Body of pancreas (tissue), 4 donors: ENCODE results near the gene CAMTA1. TPM values are rescaled to one million over a fixed set of nuclear protein-coding genes. Genes with fewer than 3 reads are reported as not detected.

Source experiments
- ATAC-seq: fragments of 150-250 bp; one replicate; pipeline ENCODE4 v1.9.1; 2016
- DNase-seq, 4 donors: peaks; one replicate each; pipeline ENCODE4 v3.0.0-alpha.2; 2019
- H3K27ac ChIP-seq, 4 donors: fragments of 200-600 bp; sonication (generic); 1 replicate in 3 of 4; 2 replicates in 1 of 4; pipeline versions ENCODE4 v1.5.1 to v1.6.1; 2016 to 2019; ENCODE audit warnings: mild to moderate bottlenecking in 1 of 4, mixed read lengths in 1 of 4, moderate library complexity in 1 of 4
- H3K27me3 ChIP-seq, 2 donors: fragments of 200-600 bp; sonication (generic); one replicate each; pipeline ENCODE4 v1.6.0; 2016; ENCODE audit warnings: mild to moderate bottlenecking in 1 of 2
- H3K36me3 ChIP-seq, 2 donors: fragments of 200-600 bp; sonication (generic); replicated peaks in 1 of 2; 2 replicates each; pipeline ENCODE4 v1.5.1; 2016; ENCODE audit warnings: low read depth in 2 of 2; ENCODE audit not compliant: insufficient read depth in 1 of 2
- H3K4me1 ChIP-seq: fragments of 200-600 bp; sonication (generic); one replicate; pipeline ENCODE4 v1.6.0; 2016
- H3K4me3 ChIP-seq, 2 donors: fragments of 200-600 bp; sonication (generic); 1 replicate in 1 of 2; 2 replicates in 1 of 2; pipeline ENCODE4 v1.5.1; 2016 to 2019
- H3K9me3 ChIP-seq, 3 donors: fragments of 200-600 bp; sonication (generic); 1 replicate in 2 of 3; 2 replicates in 1 of 3; pipeline ENCODE4 v1.5.1; 2016
- POLR2A ChIP-seq, 3 donors: fragments of 450-650 bp; IDR thresholded peaks; one replicate each; pipeline ENCODE4 v1.6.1; 2016; ENCODE audit warnings: antibody characterized with exemption in 3 of 3, mild to moderate bottlenecking in 2 of 3
- WGBS, 2 donors: methylation state at CpG; one replicate each; pipeline ENCODE4 v1.1.5; 2017; 5-methylcytosine and 5-hydroxymethylcytosine counted together
- intact Hi-C: fragments of 100-400 bp; cut with DNase I; formaldehyde crosslinking; loops from one replicate; pipeline ENCODE4 v1.15.1; 2023
- total RNA-seq, 2 donors: library from RNA; depleted of rRNA; stranded (reverse); fragments of >200 nt; gene quantifications; one replicate each; pipeline ENCODE4 v1.1.0, GENCODE V29; 2016
- TF ChIP-seq, protein P1 (sequence below), 7 experiments: fragments of 450-650 bp in 4 of 7; fragments of 200-600 bp in 3 of 7; sonication (generic) in 3 of 7; IDR thresholded peaks; one replicate each; pipeline ENCODE4 v1.5.1; 2016 to 2019; ENCODE audit warnings: antibody characterized with exemption in 7 of 7

The CAMTA1 gene
- total RNA-seq, 2 donors from 2014 or later: 36.3 to 59.7 TPM

DNA sequence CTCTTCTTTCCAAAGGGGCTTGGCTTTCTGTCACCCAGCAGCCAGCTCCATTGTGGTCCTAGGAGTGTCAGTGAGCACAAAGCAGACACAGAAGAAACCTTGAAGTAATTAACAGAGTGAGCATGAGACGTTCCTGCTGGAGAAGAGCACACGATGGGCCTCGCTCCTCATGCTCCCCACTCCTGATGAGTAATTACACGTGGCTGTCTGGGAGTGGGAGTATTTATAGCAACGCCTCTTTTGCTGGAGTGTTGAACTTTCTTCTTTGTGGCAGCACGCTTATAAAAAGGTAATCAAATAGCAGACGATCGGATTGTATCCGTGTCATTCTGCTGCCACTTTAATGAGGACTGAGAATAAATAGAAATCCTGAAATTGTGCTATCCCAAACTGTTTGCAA is 185.8 kb downstream of the CAMTA1 start:
- no peaks in the 10 kb centered on the region for H3K9me3 ChIP-seq
- no peak for TF ChIP-seq POLR2A (IDR thresholded peaks at IDR 0.05)
- TF ChIP-seq, protein P1, sequence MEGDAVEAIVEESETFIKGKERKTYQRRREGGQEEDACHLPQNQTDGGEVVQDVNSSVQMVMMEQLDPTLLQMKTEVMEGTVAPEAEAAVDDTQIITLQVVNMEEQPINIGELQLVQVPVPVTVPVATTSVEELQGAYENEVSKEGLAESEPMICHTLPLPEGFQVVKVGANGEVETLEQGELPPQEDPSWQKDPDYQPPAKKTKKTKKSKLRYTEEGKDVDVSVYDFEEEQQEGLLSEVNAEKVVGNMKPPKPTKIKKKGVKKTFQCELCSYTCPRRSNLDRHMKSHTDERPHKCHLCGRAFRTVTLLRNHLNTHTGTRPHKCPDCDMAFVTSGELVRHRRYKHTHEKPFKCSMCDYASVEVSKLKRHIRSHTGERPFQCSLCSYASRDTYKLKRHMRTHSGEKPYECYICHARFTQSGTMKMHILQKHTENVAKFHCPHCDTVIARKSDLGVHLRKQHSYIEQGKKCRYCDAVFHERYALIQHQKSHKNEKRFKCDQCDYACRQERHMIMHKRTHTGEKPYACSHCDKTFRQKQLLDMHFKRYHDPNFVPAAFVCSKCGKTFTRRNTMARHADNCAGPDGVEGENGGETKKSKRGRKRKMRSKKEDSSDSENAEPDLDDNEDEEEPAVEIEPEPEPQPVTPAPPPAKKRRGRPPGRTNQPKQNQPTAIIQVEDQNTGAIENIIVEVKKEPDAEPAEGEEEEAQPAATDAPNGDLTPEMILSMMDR (IDR thresholded peaks at IDR 0.05): no peak
- H3K4me1 ChIP-seq: no peaks in the 10 kb centered on the region
- H3K27ac ChIP-seq: no peak overlapping the region
- DNase-seq (no peak), ATAC-seq (no peak)
- no peak overlapping the region for H3K4me3 ChIP-seq
- no peaks in the 10 kb centered on the region for H3K36me3 ChIP-seq
- 75 to 82% methylated on average over 9 of the region's 9 CpGs for WGBS, 2 donors
- no peaks in the 10 kb centered on the region for H3K27me3 ChIP-seq
- intact Hi-C loops: no loop called here

DNA sequence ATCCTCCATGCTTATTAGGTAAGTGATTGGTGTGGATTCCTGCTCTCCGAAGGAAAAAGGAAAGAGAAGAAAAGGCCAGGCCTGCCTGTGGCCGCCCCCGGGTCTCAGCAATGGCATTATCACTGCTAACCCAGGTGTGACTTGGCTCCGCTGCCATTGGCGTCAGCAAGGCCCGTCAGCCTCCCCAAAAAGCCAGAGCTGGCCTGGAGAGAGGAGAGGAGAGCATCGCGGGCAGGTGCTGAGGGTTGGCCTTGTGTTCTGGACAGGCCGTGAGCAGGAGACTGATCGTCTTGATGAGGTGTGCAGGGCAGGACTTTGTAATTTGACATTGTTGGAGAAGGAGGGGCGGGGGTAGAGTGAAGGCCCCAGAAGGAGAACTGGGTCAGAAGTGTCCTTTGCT is 186.4 kb downstream of the CAMTA1 start:
- H3K9me3 ChIP-seq: no peaks in the 10 kb centered on the region
- no peaks in the 10 kb centered on the region for H3K27me3 ChIP-seq
- no peak for ATAC-seq
- no peak overlapping the region for H3K4me3 ChIP-seq
- H3K27ac ChIP-seq: no peak overlapping the region
- no peaks in the 10 kb centered on the region for H3K4me1 ChIP-seq
- no peak for TF ChIP-seq POLR2A (IDR thresholded peaks at IDR 0.05)
- TF ChIP-seq, protein P1 (IDR thresholded peaks at IDR 0.05): no peak
- intact Hi-C loops: no loop called here
- WGBS, 2 donors: 80 to 87% methylated on average over 11 of the region's 11 CpGs
- no peak for DNase-seq
- H3K36me3 ChIP-seq: no peaks in the 10 kb centered on the region

DNA sequence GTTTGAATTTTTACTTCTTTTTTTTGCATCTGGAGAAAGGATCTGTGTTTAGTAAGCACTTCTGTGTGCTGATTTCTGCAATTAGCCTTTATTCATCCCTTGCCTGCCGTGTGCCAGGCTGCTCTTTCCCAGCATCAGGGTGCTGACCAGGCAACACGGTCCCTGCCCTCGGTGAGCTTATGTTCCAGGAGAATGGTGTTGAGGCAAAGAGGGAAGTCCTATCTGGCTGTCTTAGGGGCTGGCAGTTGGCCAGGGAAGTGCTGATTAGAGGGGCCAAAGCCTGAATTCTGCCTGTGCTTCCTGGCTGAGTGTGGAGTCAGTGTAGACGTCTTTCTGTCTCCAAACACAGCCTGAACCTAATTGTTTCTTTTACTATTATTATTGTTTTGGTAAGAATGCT is 187.1 kb downstream of the CAMTA1 start:
- H3K9me3 ChIP-seq: no peaks in the 10 kb centered on the region
- ATAC-seq (no peak), DNase-seq (no peak)
- H3K36me3 ChIP-seq: no peaks in the 10 kb centered on the region
- WGBS, 2 donors: 61 to 70% methylated on average over 4 of the region's 4 CpGs
- H3K4me1 ChIP-seq: no peaks in the 10 kb centered on the region
- intact Hi-C loops: no loop called here
- H3K4me3 ChIP-seq: no peak overlapping the region
- no peaks in the 10 kb centered on the region for H3K27me3 ChIP-seq
- no peak overlapping the region for H3K27ac ChIP-seq
- TF ChIP-seq, protein P1 (IDR thresholded peaks at IDR 0.05): no peak
- TF ChIP-seq POLR2A (IDR thresholded peaks at IDR 0.05): no peak

DNA sequence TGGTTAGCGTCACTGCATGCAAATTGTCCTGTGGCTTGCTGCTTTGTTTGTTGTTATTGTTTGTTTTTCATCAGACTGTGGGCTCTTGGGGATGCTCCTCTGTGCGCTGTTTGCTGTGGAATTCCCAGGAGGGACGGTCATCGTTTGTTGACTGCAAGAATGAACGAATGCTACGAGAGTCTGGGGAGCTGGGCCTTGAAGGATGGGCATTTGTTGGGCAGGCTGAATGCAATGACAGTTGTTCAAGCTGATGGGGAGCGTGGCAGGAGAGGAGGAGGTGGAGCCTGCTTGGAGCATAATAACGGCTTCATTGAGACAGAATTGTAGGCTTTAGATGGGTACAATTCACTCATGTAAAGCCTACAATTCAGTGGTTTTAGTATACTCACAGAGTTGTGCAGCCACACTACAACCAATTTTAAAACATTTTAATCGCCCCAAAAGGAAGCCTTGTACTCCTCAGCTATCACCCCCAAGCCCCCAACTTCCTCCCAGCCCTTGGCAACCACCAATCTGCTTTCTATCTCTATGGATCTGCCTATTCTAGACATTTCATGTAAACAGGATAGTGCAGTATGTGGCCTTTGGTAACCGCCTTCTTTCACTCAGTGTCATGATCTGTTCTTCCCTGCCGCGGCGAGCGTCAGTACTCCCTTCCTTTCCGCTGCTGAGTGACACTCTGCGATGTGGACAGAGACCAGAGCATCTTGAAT is 190.2 kb downstream of the CAMTA1 start:
- WGBS, 2 donors: 69 to 76% methylated on average over 16 of the region's 16 CpGs
- no peak overlapping the region for H3K27ac ChIP-seq
- TF ChIP-seq POLR2A (IDR thresholded peaks at IDR 0.05): no peak
- TF ChIP-seq, protein P1 (IDR thresholded peaks at IDR 0.05): no peak
- H3K4me1 ChIP-seq: no peaks in the 10 kb centered on the region
- H3K27me3 ChIP-seq: no peaks in the 10 kb centered on the region
- no peaks in the 10 kb centered on the region for H3K36me3 ChIP-seq
- H3K4me3 ChIP-seq: no peak overlapping the region
- intact Hi-C loops: no loop called here
- no peak for DNase-seq
- ATAC-seq: no peak
- no peaks in the 10 kb centered on the region for H3K9me3 ChIP-seq

DNA sequence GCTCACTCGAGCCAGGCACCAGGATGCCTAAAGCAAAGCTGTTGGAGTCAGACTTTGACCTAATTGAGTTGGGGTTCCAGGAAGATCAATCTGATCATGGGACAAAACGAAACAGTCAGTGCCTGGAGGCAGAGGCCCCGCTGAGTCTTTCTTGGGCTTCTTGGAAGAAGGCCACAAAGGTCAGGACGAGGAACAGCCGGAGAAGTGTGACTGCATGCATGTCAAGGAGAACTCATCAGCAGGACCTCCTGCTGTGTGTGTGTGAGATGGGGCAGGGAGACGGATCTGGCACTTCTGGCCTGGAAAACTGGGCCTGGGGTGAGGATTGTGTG is 190.8 kb downstream of the CAMTA1 start:
- ATAC-seq: no peak
- DNase-seq: no peak
- TF ChIP-seq, protein P1 (IDR thresholded peaks at IDR 0.05): no peak
- TF ChIP-seq POLR2A (IDR thresholded peaks at IDR 0.05): no peak
- no peak overlapping the region for H3K4me3 ChIP-seq
- WGBS, 2 donors: 68 to 70% methylated on average over 6 of the region's 6 CpGs
- H3K27ac ChIP-seq: no peak overlapping the region
- no peaks in the 10 kb centered on the region for H3K27me3 ChIP-seq
- intact Hi-C loops: no loop called here
- no peaks in the 10 kb centered on the region for H3K9me3 ChIP-seq
- H3K36me3 ChIP-seq: no peaks in the 10 kb centered on the region
- no peaks in the 10 kb centered on the region for H3K4me1 ChIP-seq
